Right lobe of liver (tissue), 6 donors: Measurements from ENCODE around the gene ROGDI. TPM values are rescaled to one million over a fixed set of nuclear protein-coding genes. Genes with fewer than 3 reads are reported as not detected.

Source experiments
- ATAC-seq, 4 donors: fragments of 200-7000 bp; cut with Tn5 transposase; one replicate each; pipeline ENCODE4 v1.9.1; 2020; ENCODE audit warnings: mild to moderate bottlenecking in 4 of 4, moderate library complexity in 4 of 4
- DNase-seq, 3 donors: peaks; one replicate each; pipeline ENCODE4 v3.0.0-alpha.2; 2020
- H3K27ac ChIP-seq, 3 donors: fragments of 200-600 bp; one replicate each; pipeline ENCODE4 v1.8.0; 2022
- H3K27me3 ChIP-seq, 2 donors: fragments of 200-600 bp; one replicate each; pipeline ENCODE4 v1.8.0; 2022
- H3K36me3 ChIP-seq, 4 donors: fragments of 200-600 bp; sonication (generic) in 1 of 4; one replicate each; pipeline versions ENCODE4 v1.5.1 to v1.8.0; 2017 to 2022; ENCODE audit warnings: control low read depth in 1 of 4
- H3K4me1 ChIP-seq, 4 donors: fragments of 200-600 bp; sonication (generic) in 1 of 4; one replicate each; pipeline versions ENCODE4 v1.5.1 to v1.8.0; 2017 to 2022; ENCODE audit warnings: control low read depth in 1 of 4
- H3K4me3 ChIP-seq, 3 donors: fragments of 200-600 bp; one replicate each; pipeline ENCODE4 v1.8.0; 2022
- H3K9me3 ChIP-seq, 4 donors: fragments of 200-600 bp; sonication (generic) in 1 of 4; one replicate each; pipeline versions ENCODE4 v1.5.1 to v1.8.0; 2017 to 2022; ENCODE audit warnings: control low read depth in 1 of 4
- CTCF ChIP-seq, 4 donors: fragments of 200-600 bp in 3 of 4; fragments of 450-650 bp in 1 of 4; IDR thresholded peaks; one replicate each; pipeline versions ENCODE4 v1.5.1 to v1.8.0; 2016 to 2022; ENCODE audit warnings: antibody characterized with exemption in 4 of 4, mild to moderate bottlenecking in 2 of 4
- POLR2A ChIP-seq: fragments of 450-650 bp; IDR thresholded peaks from one replicate; pipeline ENCODE4 v1.6.1; 2017; ENCODE audit warnings: antibody characterized with exemption, mild to moderate bottlenecking
- WGBS: methylation state at CpG from one replicate; pipeline ENCODE4 v1.1.6; 2018; ENCODE audit warnings: low coverage, low lambda C conversion rate; ENCODE audit not compliant: insufficient coverage; ENCODE audit errors: missing lambda C conversion rate; 5-methylcytosine and 5-hydroxymethylcytosine counted together
- intact Hi-C, 2 donors: fragments of 100-400 bp; cut with DNase I; formaldehyde crosslinking; loops; one replicate each; pipeline versions ENCODE4 v1.11.2 to v1.14.1; 2022
- total RNA-seq, 6 experiments: library from RNA; depleted of rRNA in 2 of 6; stranded (reverse); fragments of >200 nt in 2 of 6; fragmentation: NEBNext Ultra II Directional in 3 of 6; extraction: Animal tissue kit (Norgen Biotek cat#: 25700) in 3 of 6; gene quantifications; one replicate each; pipeline versions ENCODE4 v1.1.0 to v1.2.4, GENCODE V29; 2016 to 2023
- donor health status: DM: no; HTN: yes; CAD: no.
- donor health status: DM: no; HTN: no; CAD: no.
- donor health status: DM: no; HTN: no; CAD: no.
- donor health status: DM: no; HTN: yes; CAD: no.
- donor health status: DM: no; HTN: yes; CAD: no.

ROGDI gene
- total RNA-seq, 6 experiments from 2014 or later: 8.3 to 24.2 (median 14.0) TPM

GRCh38 chr16:4802659-4803287 lies 340 bp upstream of the ROGDI start:
- peaks cover 0 to 12% (median under 1%) of the 10 kb centered on the region in 4 donors for H3K4me1 ChIP-seq
- no peaks in the 10 kb centered on the region for H3K9me3 ChIP-seq
- WGBS: 0% methylated on average over 17 of the region's 59 CpGs
- ATAC-seq (peak; percentile 88 to 93 (median 90)), DNase-seq (peak; percentile 94 to 95 (median 95))
- peaks cover 0 to 23% (median 3%) of the 10 kb centered on the region in 4 donors for H3K36me3 ChIP-seq
- intact Hi-C loops: no loop called here
- peak overlapping the region; percentile 96 to 99 (median 98) for H3K4me3 ChIP-seq
- peak overlapping the region; percentile 20 to 81 (median 73) for H3K27ac ChIP-seq
- no peaks in the 10 kb centered on the region for H3K27me3 ChIP-seq
- TF ChIP-seq CTCF (IDR thresholded peaks at IDR 0.05): peak; percentile 13 to 32 (median 26)
- no peak for TF ChIP-seq POLR2A

GRCh38 chr16:4801051-4801961 lies 1.1 kb downstream of the ROGDI start:
- Histone ChIP-seq H3K4me1 (peaks cover 0 to 12% (median under 1%) of the 10 kb centered on the region in 4 donors), H3K27ac (peak overlapping the region; percentile 20 to 81 (median 73)), H3K36me3 (peaks cover 0 to 15% (median 0%) of the 10 kb centered on the region in 4 donors), H3K4me3 (peak overlapping the region; percentile 96 to 99 (median 98)), H3K27me3 (no peaks in the 10 kb centered on the region), H3K9me3 (no peaks in the 10 kb centered on the region)
- intact Hi-C loops: no loop called here
- no peak for DNase-seq
- TF ChIP-seq CTCF (IDR thresholded peaks at IDR 0.05) (no peak), POLR2A (no peak)
- no peak for ATAC-seq
- WGBS: 3% methylated on average over 6 of the region's 29 CpGs

- H3K9me3 ChIP-seq: no peaks in the 10 kb centered on the region
- H3K27ac ChIP-seq: no peak overlapping the region
- peaks cover 0 to 12% (median under 1%) of the 10 kb centered on the region in 4 donors for H3K4me1 ChIP-seq
- DNase-seq (peak; percentile 52 to 71 (median 63)), ATAC-seq (no peak)
- peaks cover 0 to 10% (median 0%) of the 10 kb centered on the region in 4 donors for H3K36me3 ChIP-seq
- TF ChIP-seq POLR2A: no peak
- TF ChIP-seq CTCF (IDR thresholded peaks at IDR 0.05): no peak
- no peaks in the 10 kb centered on the region for H3K27me3 ChIP-seq
- WGBS: 61% methylated on average over 9 of the region's 17 CpGs
- intact Hi-C loops: no loop called here
- H3K4me3 ChIP-seq: no peak overlapping the region
These were observed 2.0 kb downstream of the ROGDI start for GRCh38 chr16:4800290-4801041.

- H3K27me3 ChIP-seq: no peaks in the 10 kb centered on the region
- DNase-seq (no peak), ATAC-seq (no peak)
- no CpG with 5 or more reads among the region's 19 CpGs for WGBS
- H3K4me3 ChIP-seq: no peak overlapping the region
- H3K4me1 ChIP-seq: peaks cover 0 to 12% (median under 1%) of the 10 kb centered on the region in 4 donors
- H3K36me3 ChIP-seq: peaks cover 0 to 6% (median 0%) of the 10 kb centered on the region in 4 donors
- TF ChIP-seq POLR2A: no peak
- TF ChIP-seq CTCF (IDR thresholded peaks at IDR 0.05): no peak
- intact Hi-C loops: no loop called here
- H3K27ac ChIP-seq: no peak overlapping the region
- H3K9me3 ChIP-seq: no peaks in the 10 kb centered on the region
These were observed 3.1 kb downstream of the ROGDI start for GRCh38 chr16:4799171-4799855.
